Glutamatergic neuron (in vitro differentiated cells): Measurements from ENCODE around the gene C3orf22. TPM values are rescaled to one million over a fixed set of nuclear protein-coding genes. Genes with fewer than 3 reads are reported as not detected.

ENCODE experiments used
- DNase-seq: peaks from one replicate; pipeline ENCODE4 v3.0.0; 2022
- H3K27ac Mint-ChIP-seq: one replicate; pipeline ENCODE4 v1.8.0; 2020; ENCODE audit warnings: mild to moderate bottlenecking, mixed read lengths, inconsistent platforms; ENCODE audit not compliant: unreplicated experiment
- H3K27me3 Mint-ChIP-seq: one replicate; pipeline ENCODE4 v1.8.0; 2020; ENCODE audit warnings: mild to moderate bottlenecking, moderate library complexity, mixed read lengths, inconsistent platforms; ENCODE audit not compliant: unreplicated experiment
- H3K36me3 Mint-ChIP-seq: one replicate; pipeline ENCODE4 v1.8.0; 2020; ENCODE audit warnings: mild to moderate bottlenecking, mixed read lengths, inconsistent platforms; ENCODE audit not compliant: unreplicated experiment
- H3K4me1 Mint-ChIP-seq: one replicate; pipeline ENCODE4 v1.8.0; 2020; ENCODE audit warnings: mild to moderate bottlenecking, low read depth, mixed read lengths, inconsistent platforms; ENCODE audit not compliant: unreplicated experiment
- H3K4me3 Mint-ChIP-seq: one replicate; pipeline ENCODE4 v1.8.0; 2020; ENCODE audit warnings: mild to moderate bottlenecking, mixed read lengths, inconsistent platforms; ENCODE audit not compliant: unreplicated experiment
- H3K9me3 Mint-ChIP-seq: one replicate; pipeline ENCODE4 v1.8.0; 2020; ENCODE audit warnings: mild to moderate bottlenecking, moderate library complexity, mixed read lengths, inconsistent platforms; ENCODE audit not compliant: unreplicated experiment
- CTCF ChIP-seq: fragments of 200-600 bp; sonication (generic); IDR thresholded peaks from one replicate; pipeline ENCODE4 v1.5.0; 2021; ENCODE audit not compliant: partially characterized antibody, unreplicated experiment
- total RNA-seq: library from RNA; stranded (reverse); fragmentation: NEBNext Ultra II Directional; extraction: Animal tissue kit (Norgen Biotek cat#: 25700); gene quantifications from one replicate; pipeline ENCODE4 v1.2.1, GENCODE V29; 2021; ENCODE audit not compliant: unreplicated experiment

The C3orf22 gene
- total RNA-seq, 1 donor from 2014 or later = not detected

- no peak overlapping the region for H3K27ac Mint-ChIP-seq
- H3K4me3 Mint-ChIP-seq = no peak overlapping the region
- TF ChIP-seq CTCF = no peak
- peaks cover 11% of the 10 kb centered on the region for H3K27me3 Mint-ChIP-seq
- H3K36me3 Mint-ChIP-seq = no peaks in the 10 kb centered on the region
- peak; percentile 12 for DNase-seq
- H3K4me1 Mint-ChIP-seq = peaks cover 8% of the 10 kb centered on the region
- peaks cover 4% of the 10 kb centered on the region for H3K9me3 Mint-ChIP-seq
These were observed 40.5 kb downstream of the C3orf22 start for GRCh38 chr3:126517986-126518778.

- Mint-ChIP-seq H3K4me3 (no peak within 1 kb of the TSS), H3K4me1 (peaks cover 8% of the 10 kb centered on the region), H3K27ac (no peak within 1 kb of the TSS), H3K27me3 (peaks cover 9% of the 10 kb centered on the region), H3K36me3 (no peaks in the 10 kb centered on the region), H3K9me3 (peaks cover 4% of the 10 kb centered on the region)
- peak; percentile 10 for DNase-seq
- TF ChIP-seq CTCF = no peak
These were observed 41.3 kb downstream of the C3orf22 start, which contains the start of gene UROC1 for GRCh38 chr3:126517291-126517951. Gene UROC1, minus strand, starts transcription at chr3:126517773. Its CDS starts 54 bp downstream, at chr3:126517719.

GRCh38 chr3:126516936-126517290 lies 41.8 kb downstream of the C3orf22 start:
- Mint-ChIP-seq H3K27me3 (peaks cover 7% of the 10 kb centered on the region), H3K36me3 (no peaks in the 10 kb centered on the region), H3K4me3 (no peak overlapping the region), H3K27ac (no peak overlapping the region), H3K4me1 (peaks cover 4% of the 10 kb centered on the region), H3K9me3 (peaks cover 4% of the 10 kb centered on the region)
- peak; percentile 14 for DNase-seq
- no peak for TF ChIP-seq CTCF

GRCh38 chr3:126516152-126516935 lies 42.4 kb downstream of the C3orf22 start:
- H3K27me3 Mint-ChIP-seq = peaks cover 7% of the 10 kb centered on the region
- TF ChIP-seq CTCF = no peak
- no peak overlapping the region for H3K4me3 Mint-ChIP-seq
- peaks cover 4% of the 10 kb centered on the region for H3K4me1 Mint-ChIP-seq
- no peaks in the 10 kb centered on the region for H3K36me3 Mint-ChIP-seq
- peak; percentile 12 for DNase-seq
- peaks cover 4% of the 10 kb centered on the region for H3K9me3 Mint-ChIP-seq
- H3K27ac Mint-ChIP-seq = no peak overlapping the region
